HEK293 (cell line): ENCODE results near the gene ARPC1A.
A peak's percentile ranks its signal among the peaks of the same experiment; 100 is the strongest.

Source experiments
- HOXA7 ChIP-seq: sonication (generic); formaldehyde crosslinking; IDR thresholded peaks from 2 replicates; pipeline ENCODE4 v1.8.1; 2022; ENCODE audit warnings: missing genetic modification reagents, borderline replicate concordance
- KLF17 ChIP-seq: fragments of 450-650 bp; formaldehyde crosslinking; IDR thresholded peaks from 2 replicates; pipeline ENCODE4 v1.5.1; 2016; ENCODE audit warnings: missing biosample characterization, missing genetic modification characterization
- ZBTB1 ChIP-seq: fragments of 450-650 bp; formaldehyde crosslinking; IDR thresholded peaks from 2 replicates; pipeline ENCODE4 v1.5.1; 2016; ENCODE audit warnings: missing biosample characterization, missing genetic modification characterization
- ZBTB11 ChIP-seq: fragments of 450-650 bp; formaldehyde crosslinking; conservative IDR thresholded peaks from 2 replicates; pipeline ENCODE4 v1.5.1; 2016; ENCODE audit warnings: low read depth, missing biosample characterization, missing genetic modification characterization
- ZBTB21 ChIP-seq: fragments of 450-650 bp; formaldehyde crosslinking; IDR thresholded peaks from 2 replicates; pipeline ENCODE4 v1.5.1; 2017; ENCODE audit warnings: missing biosample characterization, missing genetic modification characterization
- ZNF133 ChIP-seq: fragments of 450-650 bp; formaldehyde crosslinking; IDR thresholded peaks from 2 replicates; pipeline ENCODE4 v1.5.1; 2016; ENCODE audit warnings: missing biosample characterization, missing genetic modification characterization
- ZNF138 ChIP-seq: fragments of 450-650 bp; formaldehyde crosslinking; IDR thresholded peaks from 2 replicates; pipeline ENCODE4 v1.5.1; 2016; ENCODE audit warnings: missing biosample characterization, missing genetic modification characterization, borderline replicate concordance
- ZNF140 ChIP-seq: fragments of 450-650 bp; formaldehyde crosslinking; IDR thresholded peaks from 2 replicates; pipeline ENCODE4 v1.5.1; 2016; ENCODE audit warnings: missing biosample characterization, missing genetic modification characterization
- ZNF16 ChIP-seq: fragments of 450-650 bp; formaldehyde crosslinking; IDR thresholded peaks from 2 replicates; pipeline ENCODE4 v1.5.1; 2016; ENCODE audit warnings: low read depth, missing biosample characterization, missing genetic modification characterization
- ZNF175 ChIP-seq: fragments of 450-650 bp; formaldehyde crosslinking; IDR thresholded peaks from 2 replicates; pipeline ENCODE4 v1.5.1; 2016; ENCODE audit warnings: missing biosample characterization, missing genetic modification characterization
- ZNF2 ChIP-seq: fragments of 450-650 bp; formaldehyde crosslinking; IDR thresholded peaks from 2 replicates; pipeline ENCODE4 v1.5.1; 2016; ENCODE audit warnings: missing biosample characterization, missing genetic modification characterization
- ZNF335 ChIP-seq: fragments of 450-650 bp; formaldehyde crosslinking; conservative IDR thresholded peaks from 2 replicates; pipeline ENCODE4 v1.5.1; 2016; ENCODE audit warnings: missing biosample characterization, missing genetic modification characterization
- ZNF501 ChIP-seq: fragments of 450-650 bp; formaldehyde crosslinking; IDR thresholded peaks from 2 replicates; pipeline ENCODE4 v1.5.1; 2016; ENCODE audit warnings: missing biosample characterization, missing genetic modification characterization
- ZNF513 ChIP-seq: fragments of 450-650 bp; IDR thresholded peaks from 2 replicates; pipeline ENCODE4 v1.5.1; 2018; ENCODE audit warnings: missing biosample characterization, missing genetic modification characterization
- ZNF600 ChIP-seq: fragments of 450-650 bp; formaldehyde crosslinking; IDR thresholded peaks from 2 replicates; pipeline ENCODE4 v1.5.1; 2016; ENCODE audit warnings: missing biosample characterization, missing genetic modification characterization
- ZNF626 ChIP-seq: fragments of 450-650 bp; sonication (Bioruptor Pico); formaldehyde crosslinking; IDR thresholded peaks from 2 replicates; pipeline ENCODE4 v1.5.1; 2018; ENCODE audit warnings: missing biosample characterization, missing genetic modification characterization, inconsistent platforms
- TF ChIP-seq, protein P1 (sequence below): fragments of 450-650 bp; formaldehyde crosslinking; IDR thresholded peaks from 2 replicates; pipeline ENCODE4 v1.5.1; 2016; ENCODE audit warnings: missing biosample characterization, missing genetic modification characterization
- TF ChIP-seq, protein P2 (sequence below): fragments of 450-650 bp; formaldehyde crosslinking; IDR thresholded peaks from 2 replicates; pipeline ENCODE4 v1.5.1; 2016; ENCODE audit warnings: missing biosample characterization, missing genetic modification characterization
- TF ChIP-seq, protein P3 (sequence below): sonication (generic); formaldehyde crosslinking; IDR thresholded peaks from 2 replicates; pipeline ENCODE4 v1.8.1; 2022; ENCODE audit warnings: mild to moderate bottlenecking, moderate library complexity, missing genetic modification reagents
- TF ChIP-seq, protein P4 (sequence below): fragments of 450-650 bp; formaldehyde crosslinking; IDR thresholded peaks from 2 replicates; pipeline ENCODE4 v1.5.0; 2017; ENCODE audit warnings: missing biosample characterization, missing genetic modification characterization, borderline replicate concordance
- TF ChIP-seq, protein P5 (sequence below): fragments of 450-650 bp; formaldehyde crosslinking; IDR thresholded peaks from 2 replicates; pipeline ENCODE4 v1.5.1; 2016; ENCODE audit warnings: missing biosample characterization, missing genetic modification characterization
- TF ChIP-seq, protein P6 (sequence below): fragments of 450-650 bp; formaldehyde crosslinking; IDR thresholded peaks from 2 replicates; pipeline ENCODE4 v1.5.1; 2017; ENCODE audit warnings: missing biosample characterization, missing genetic modification characterization

The ARPC1A gene

GRCh38 chr7:99366646-99367045 lies 40.9 kb downstream of the ARPC1A start (continued):
- TF ChIP-seq, protein P1, sequence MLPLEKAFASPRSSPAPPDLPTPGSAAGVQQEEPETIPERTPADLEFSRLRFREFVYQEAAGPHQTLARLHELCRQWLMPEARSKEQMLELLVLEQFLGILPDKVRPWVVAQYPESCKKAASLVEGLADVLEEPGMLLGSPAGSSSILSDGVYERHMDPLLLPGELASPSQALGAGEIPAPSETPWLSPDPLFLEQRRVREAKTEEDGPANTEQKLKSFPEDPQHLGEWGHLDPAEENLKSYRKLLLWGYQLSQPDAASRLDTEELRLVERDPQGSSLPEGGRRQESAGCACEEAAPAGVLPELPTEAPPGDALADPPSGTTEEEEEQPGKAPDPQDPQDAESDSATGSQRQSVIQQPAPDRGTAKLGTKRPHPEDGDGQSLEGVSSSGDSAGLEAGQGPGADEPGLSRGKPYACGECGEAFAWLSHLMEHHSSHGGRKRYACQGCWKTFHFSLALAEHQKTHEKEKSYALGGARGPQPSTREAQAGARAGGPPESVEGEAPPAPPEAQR (tag by site-specific recombination): no peak
- TF ChIP-seq ZNF513 (tag by site-specific recombination) (no peak), KLF17 (tag by site-specific recombination) (no peak), ZNF133 (tag by site-specific recombination) (no peak), ZNF501 (tag by site-specific recombination) (no peak), ZNF175 (tag by site-specific recombination) (no peak), ZNF16 (no peak), HOXA7 (no peak), ZBTB21 (tag by site-specific recombination) (no peak), ZNF138 (tag by site-specific recombination) (no peak), ZBTB1 (no peak), ZNF600 (tag by site-specific recombination) (no peak), ZNF335 (no peak), ZNF626 (tag by site-specific recombination) (no peak), ZNF2 (tag by site-specific recombination) (no peak), ZNF140 (tag by site-specific recombination) (no peak), ZBTB11 (tag by site-specific recombination) (no peak)
- TF ChIP-seq, protein P2, sequence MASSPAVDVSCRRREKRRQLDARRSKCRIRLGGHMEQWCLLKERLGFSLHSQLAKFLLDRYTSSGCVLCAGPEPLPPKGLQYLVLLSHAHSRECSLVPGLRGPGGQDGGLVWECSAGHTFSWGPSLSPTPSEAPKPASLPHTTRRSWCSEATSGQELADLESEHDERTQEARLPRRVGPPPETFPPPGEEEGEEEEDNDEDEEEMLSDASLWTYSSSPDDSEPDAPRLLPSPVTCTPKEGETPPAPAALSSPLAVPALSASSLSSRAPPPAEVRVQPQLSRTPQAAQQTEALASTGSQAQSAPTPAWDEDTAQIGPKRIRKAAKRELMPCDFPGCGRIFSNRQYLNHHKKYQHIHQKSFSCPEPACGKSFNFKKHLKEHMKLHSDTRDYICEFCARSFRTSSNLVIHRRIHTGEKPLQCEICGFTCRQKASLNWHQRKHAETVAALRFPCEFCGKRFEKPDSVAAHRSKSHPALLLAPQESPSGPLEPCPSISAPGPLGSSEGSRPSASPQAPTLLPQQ (tag by site-specific recombination): no peak
- TF ChIP-seq, protein P3, sequence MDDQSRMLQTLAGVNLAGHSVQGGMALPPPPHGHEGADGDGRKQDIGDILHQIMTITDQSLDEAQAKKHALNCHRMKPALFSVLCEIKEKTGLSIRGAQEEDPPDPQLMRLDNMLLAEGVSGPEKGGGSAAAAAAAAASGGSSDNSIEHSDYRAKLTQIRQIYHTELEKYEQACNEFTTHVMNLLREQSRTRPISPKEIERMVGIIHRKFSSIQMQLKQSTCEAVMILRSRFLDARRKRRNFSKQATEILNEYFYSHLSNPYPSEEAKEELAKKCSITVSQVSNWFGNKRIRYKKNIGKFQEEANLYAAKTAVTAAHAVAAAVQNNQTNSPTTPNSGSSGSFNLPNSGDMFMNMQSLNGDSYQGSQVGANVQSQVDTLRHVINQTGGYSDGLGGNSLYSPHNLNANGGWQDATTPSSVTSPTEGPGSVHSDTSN (CRISPR knock-in tag): no peak
- TF ChIP-seq, protein P4, sequence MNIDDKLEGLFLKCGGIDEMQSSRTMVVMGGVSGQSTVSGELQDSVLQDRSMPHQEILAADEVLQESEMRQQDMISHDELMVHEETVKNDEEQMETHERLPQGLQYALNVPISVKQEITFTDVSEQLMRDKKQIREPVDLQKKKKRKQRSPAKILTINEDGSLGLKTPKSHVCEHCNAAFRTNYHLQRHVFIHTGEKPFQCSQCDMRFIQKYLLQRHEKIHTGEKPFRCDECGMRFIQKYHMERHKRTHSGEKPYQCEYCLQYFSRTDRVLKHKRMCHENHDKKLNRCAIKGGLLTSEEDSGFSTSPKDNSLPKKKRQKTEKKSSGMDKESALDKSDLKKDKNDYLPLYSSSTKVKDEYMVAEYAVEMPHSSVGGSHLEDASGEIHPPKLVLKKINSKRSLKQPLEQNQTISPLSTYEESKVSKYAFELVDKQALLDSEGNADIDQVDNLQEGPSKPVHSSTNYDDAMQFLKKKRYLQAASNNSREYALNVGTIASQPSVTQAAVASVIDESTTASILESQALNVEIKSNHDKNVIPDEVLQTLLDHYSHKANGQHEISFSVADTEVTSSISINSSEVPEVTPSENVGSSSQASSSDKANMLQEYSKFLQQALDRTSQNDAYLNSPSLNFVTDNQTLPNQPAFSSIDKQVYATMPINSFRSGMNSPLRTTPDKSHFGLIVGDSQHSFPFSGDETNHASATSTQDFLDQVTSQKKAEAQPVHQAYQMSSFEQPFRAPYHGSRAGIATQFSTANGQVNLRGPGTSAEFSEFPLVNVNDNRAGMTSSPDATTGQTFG (tag by site-specific recombination): no peak
- TF ChIP-seq, protein P5, sequence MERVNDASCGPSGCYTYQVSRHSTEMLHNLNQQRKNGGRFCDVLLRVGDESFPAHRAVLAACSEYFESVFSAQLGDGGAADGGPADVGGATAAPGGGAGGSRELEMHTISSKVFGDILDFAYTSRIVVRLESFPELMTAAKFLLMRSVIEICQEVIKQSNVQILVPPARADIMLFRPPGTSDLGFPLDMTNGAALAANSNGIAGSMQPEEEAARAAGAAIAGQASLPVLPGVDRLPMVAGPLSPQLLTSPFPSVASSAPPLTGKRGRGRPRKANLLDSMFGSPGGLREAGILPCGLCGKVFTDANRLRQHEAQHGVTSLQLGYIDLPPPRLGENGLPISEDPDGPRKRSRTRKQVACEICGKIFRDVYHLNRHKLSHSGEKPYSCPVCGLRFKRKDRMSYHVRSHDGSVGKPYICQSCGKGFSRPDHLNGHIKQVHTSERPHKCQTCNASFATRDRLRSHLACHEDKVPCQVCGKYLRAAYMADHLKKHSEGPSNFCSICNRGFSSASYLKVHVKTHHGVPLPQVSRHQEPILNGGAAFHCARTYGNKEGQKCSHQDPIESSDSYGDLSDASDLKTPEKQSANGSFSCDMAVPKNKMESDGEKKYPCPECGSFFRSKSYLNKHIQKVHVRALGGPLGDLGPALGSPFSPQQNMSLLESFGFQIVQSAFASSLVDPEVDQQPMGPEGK (tag by site-specific recombination): peak; percentile 50
- TF ChIP-seq, protein P6, sequence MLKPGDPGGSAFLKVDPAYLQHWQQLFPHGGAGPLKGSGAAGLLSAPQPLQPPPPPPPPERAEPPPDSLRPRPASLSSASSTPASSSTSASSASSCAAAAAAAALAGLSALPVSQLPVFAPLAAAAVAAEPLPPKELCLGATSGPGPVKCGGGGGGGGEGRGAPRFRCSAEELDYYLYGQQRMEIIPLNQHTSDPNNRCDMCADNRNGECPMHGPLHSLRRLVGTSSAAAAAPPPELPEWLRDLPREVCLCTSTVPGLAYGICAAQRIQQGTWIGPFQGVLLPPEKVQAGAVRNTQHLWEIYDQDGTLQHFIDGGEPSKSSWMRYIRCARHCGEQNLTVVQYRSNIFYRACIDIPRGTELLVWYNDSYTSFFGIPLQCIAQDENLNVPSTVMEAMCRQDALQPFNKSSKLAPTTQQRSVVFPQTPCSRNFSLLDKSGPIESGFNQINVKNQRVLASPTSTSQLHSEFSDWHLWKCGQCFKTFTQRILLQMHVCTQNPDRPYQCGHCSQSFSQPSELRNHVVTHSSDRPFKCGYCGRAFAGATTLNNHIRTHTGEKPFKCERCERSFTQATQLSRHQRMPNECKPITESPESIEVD (tag by site-specific recombination): no peak
